Hepatic stellate cell (primary cell): ENCODE results near the gene KLHL18.
A peak's percentile ranks its signal among the peaks of the same experiment; 100 is the strongest.
"Not testable (repeated sequence)": the region's sequence is repeated elsewhere in the genome, so short reads cannot be mapped to it uniquely, and the experiment has no call there.

ENCODE experiments used
- DNase-seq: peaks from one replicate; pipeline ENCODE4 v3.0.0; 2011; ENCODE audit warnings: low spot score

KLHL18 gene

DNA sequence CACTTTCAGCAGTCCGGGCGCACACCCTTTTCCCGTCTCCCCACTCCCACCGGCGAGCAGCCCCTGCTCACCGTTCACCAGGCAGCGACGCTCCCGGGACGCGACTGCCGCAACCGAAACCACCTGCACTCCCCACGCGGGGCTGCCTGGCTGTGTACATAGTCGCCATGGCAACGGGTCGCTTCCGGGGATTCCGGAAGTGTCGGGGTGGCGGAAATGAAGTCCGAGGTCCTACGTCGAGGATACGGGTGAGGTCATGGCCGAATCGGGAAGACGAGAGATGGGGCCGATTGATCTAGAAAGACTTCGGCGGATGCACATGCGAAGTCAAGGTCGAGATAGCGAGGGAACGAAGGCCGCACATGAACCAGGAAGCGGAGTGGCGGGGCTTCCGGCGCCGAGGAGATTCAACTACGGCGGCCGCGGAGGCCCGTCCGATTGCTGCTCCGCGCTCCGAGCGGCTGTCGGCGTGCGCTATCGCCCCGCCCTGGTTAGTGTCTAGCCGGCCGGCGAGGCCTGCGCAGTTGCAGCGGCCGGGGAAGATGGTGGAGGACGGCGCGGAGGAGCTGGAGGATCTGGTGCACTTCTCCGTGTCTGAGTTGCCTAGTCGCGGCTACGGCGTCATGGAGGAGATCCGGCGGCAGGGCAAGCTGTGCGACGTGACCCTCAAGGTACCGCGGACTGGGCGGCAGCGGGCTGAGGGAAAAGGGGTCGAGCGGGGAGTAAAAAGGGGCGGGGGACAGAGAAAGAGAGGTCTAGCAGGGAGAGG lies at the start of gene KLHL18, which contains the start of gene KIF9:
Gene KLHL18 (plus strand): TSS at position 521 of the 769 bp plus-strand sequence. CDS start 22 bp downstream, at position 543.
Gene KIF9 (minus strand): TSS at position 376 of the 769 bp plus-strand sequence. CDS start 5,425 bp downstream, outside the sequence.
- DNase-seq: peak; percentile 96

DNA sequence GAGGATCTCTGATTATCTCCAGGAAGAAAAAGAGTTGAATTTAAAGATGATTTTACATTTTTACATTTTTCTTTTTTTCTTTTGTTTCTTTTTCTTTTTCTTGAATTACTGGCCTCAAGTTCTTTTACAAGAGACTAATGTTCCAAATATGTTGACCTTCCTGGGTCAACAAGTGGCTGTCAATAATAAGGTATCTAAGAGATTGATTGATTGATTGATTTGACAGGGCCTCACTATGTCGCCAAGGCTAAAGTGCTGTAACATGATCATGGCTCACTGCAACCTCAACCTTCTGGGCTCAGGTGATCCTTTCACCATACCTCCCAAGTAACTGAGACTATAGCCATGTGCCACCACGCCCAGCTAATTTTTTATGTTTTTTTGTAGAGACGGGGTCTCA lies 44.7 kb upstream of the KLHL18 start:
- no peak for DNase-seq

DNA sequence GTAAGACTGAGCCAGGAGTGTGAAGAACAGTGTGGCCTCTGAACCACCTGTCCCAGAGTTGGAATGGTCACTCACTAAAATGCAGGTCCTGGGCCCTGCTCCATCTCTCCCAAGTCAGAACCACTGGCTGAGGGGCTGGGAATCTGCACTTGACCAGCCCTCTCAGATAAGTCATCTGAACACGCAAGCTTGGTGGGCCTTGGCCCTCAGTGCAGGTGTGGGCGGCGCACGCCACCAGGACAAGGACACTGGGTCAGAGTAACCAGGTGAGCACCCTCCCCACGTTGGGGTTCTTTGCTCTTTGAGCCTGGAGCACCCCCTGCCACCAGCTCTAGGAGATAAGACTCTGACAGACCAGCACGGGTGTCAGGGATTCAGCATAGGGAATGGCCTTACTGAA lies 42.8 kb upstream of the KLHL18 start:
- no peak for DNase-seq

- DNase-seq: no peak
Observed at GRCh38 chr3:47243419-47244147, 39.2 kb upstream of the KLHL18 start.

GRCh38 chr3:47244531-47245100 lies 38.1 kb upstream of the KLHL18 start:
- no peak for DNase-seq

- no peak for DNase-seq
Observed at GRCh38 chr3:47245271-47245670, 37.5 kb upstream of the KLHL18 start.

- DNase-seq: no peak
Observed at GRCh38 chr3:47247131-47248064, 35.3 kb upstream of the KLHL18 start.

DNA sequence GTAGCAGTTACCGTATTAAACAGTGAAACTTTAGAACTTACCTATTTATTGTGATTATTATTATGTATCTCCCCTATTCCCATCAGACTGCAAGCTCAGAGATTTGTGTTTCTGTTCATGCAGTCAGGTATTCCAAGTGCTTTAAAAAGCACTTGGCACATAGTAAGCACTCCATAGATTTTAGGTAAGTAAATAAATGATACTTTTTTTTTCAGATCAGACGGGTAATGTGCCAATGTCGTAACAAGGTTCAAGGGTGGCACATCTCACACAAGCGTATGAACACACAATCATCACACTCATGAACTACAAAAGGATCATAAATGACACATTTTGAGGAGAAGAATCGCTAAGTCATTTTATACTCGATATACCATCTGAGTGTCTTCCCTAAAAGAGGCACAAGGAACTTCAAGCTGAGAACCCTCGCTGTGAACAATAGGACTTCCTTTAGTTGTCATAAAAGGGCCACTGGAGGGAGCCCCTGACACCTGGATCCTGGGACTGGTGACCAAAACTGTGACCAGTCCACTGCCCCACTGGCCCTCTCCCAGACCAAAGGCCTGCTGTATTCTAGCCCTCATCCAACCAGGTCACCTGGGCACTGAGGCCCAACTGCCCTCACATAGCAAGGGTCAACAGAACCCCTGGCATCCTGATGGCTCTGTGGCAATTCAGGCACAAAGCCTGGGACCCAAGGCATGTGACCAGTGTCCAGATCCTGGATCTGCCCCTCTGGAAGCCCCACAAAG lies 32.3 kb upstream of the KLHL18 start:
- peak; percentile 56 for DNase-seq

- not testable (repeated sequence) for DNase-seq
Observed at GRCh38 chr3:47251085-47251484, 31.7 kb upstream of the KLHL18 start.

GRCh38 chr3:47251689-47252088 lies 31.1 kb upstream of the KLHL18 start:
- DNase-seq: no peak

GRCh38 chr3:47256331-47256730 lies 26.4 kb upstream of the KLHL18 start:
- not testable (repeated sequence) for DNase-seq

GRCh38 chr3:47259114-47259513 lies 23.6 kb upstream of the KLHL18 start:
- DNase-seq: no peak

GRCh38 chr3:47260605-47261004 lies 22.1 kb upstream of the KLHL18 start:
- no peak for DNase-seq

GRCh38 chr3:47261301-47261700 lies 21.4 kb upstream of the KLHL18 start:
- no peak for DNase-seq

- no peak for DNase-seq
Observed at GRCh38 chr3:47265008-47265407, 17.7 kb upstream of the KLHL18 start.

- DNase-seq: no peak
Observed at GRCh38 chr3:47265725-47266428, 16.9 kb upstream of the KLHL18 start.

- DNase-seq: peak; percentile 70
Observed at GRCh38 chr3:47266709-47267489, 15.8 kb upstream of the KLHL18 start.

DNA sequence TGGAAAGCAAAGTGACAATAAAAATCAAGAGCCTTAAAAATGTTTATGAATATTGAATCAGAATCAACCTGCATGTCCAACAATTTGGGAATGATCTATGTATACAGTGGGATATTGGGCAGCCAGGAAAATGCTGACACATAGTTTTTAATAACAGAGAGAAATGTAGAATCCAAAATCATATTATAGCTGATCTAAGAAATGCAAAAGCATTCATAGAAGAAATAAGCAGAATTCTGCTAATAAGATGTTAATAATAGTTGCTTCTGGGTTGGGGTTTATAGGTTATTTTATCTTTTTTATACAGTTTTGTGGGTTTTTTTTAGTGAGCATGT lies 15.3 kb upstream of the KLHL18 start:
- no peak for DNase-seq

DNA sequence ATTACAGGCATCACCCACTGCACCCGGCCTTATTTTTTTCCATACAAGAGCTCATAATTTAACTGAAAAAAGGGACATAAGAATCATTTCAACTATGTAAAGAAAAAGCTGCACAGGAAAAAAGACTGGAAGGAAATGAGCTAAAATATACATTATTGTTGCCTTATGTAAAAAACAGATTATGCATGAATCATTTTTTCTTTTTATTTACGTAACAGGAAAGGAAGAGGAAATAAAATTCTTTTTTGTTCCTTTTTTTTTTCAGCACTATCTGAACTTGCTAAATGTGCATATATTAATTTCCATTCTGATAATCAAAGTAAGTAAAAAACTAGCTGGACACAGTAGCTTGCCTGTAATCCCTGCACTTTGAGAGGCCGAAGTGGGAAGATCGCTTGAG lies 12.2 kb upstream of the KLHL18 start:
- DNase-seq: no peak

DNA sequence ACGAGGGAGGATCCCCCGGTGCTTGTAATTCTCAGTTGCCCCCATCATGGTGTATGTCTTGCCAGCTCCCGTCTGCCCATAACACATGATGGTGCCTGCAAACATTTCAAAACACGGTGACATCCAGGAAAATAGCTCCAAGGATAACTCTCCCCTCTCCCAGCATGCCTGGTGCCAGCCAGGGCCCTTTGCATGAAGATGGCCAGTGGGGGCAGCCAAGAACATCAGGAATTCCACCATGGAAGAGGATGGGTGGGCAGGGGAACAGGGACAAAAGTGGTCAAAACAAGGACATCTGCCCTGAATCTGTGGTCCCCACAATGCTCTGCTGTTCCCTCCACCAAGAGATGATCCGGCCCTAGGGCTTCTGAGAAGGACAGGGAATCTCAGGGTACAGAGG lies 9.2 kb upstream of the KLHL18 start:
- no peak for DNase-seq
